Thyroid gland (tissue), 4 donors: ENCODE results near the gene RALBP1.

Source experiments
- CTCF ChIP-seq, 6 experiments: fragments of 200-600 bp in 3 of 6; fragments of 450-650 bp in 3 of 6; sonication (generic) in 3 of 6; IDR thresholded peaks; one replicate each; pipeline ENCODE4 v1.5.1; 2016 to 2019; ENCODE audit warnings: antibody characterized with exemption in 6 of 6, mild to moderate bottlenecking in 2 of 6, inconsistent platforms in 1 of 6, moderate library complexity in 1 of 6
- POLR2A ChIP-seq, 2 donors: fragments of 450-650 bp; IDR thresholded peaks; one replicate each; pipeline ENCODE4 v1.6.1; 2017; ENCODE audit warnings: antibody characterized with exemption in 2 of 2, mild to moderate bottlenecking in 2 of 2, moderate library complexity in 1 of 2

GRCh38 chr18:9454061-9454703, 21.1 kb upstream of the RALBP1 start:
- no peak for TF ChIP-seq CTCF (IDR thresholded peaks at IDR 0.05)
- TF ChIP-seq POLR2A (IDR thresholded peaks at IDR 0.05), result no peak
